Measurements from ENCODE around the gene MTCH1. TPM values are rescaled to one million over a fixed set of nuclear protein-coding genes. Genes with fewer than 3 reads are reported as not detected.

The MTCH1 gene
- polyA plus RNA-seq, 2 of the 4 experiments (the other 2 are of a cell fraction) = 65.4 to 112 TPM

DNA sequence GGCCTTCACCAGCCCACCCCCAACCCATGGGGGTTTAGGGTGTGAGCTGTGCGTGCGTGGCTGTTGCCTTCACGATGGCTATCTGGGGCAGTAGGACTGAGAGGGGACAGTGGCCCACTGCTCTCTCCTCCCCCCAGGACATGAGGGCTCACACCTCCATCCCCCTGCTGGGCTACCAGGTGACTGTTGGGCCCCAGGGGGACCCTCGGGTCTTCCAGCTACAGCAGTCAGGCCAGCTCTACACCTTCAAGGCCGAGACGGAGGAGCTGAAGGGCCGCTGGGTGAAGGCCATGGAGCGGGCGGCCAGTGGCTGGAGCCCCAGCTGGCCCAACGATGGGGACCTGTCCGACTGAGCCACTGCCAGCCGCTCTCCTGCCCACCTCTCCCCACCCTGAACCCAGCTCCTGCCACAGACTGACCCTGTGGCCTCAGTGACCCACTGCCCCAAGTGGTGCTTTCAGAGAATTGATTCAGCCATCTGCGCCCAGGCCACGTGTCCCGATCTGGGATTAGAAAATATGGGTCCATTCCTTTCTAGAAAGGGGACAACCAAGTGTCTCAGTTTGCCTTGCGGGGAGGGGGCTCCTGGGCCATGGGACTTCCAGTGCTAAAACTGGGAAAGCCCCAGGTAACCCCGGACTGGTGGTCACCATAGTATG is 41.9 kb upstream of the MTCH1 start:
- no peak for TF ChIP-seq MAX (IDR thresholded peaks at IDR 0.05)
- peaks cover 33% of the 10 kb centered on the region for H3K4me1 ChIP-seq
- ATAC-seq (no peak), FAIRE-seq (no peak), DNase-seq (ENCODE audit: low read depth in 1 of 2, low spot score in 1 of 2) (no peak)
- H3K4me3 ChIP-seq = no peak overlapping the region
- peak overlapping the region in 1 of 2 experiments; percentile 33; a peak in 1 of 6 replicates for H3K27ac ChIP-seq
- ChIA-PET POLR2A (no interaction called here), CTCF (interaction anchor here (0.9 to 20.1 kb wide), 6 partner anchors 7 to 177 kb away, joined by 3 to 546 read pairs (median 72); partner anchors contain the start of gene PIM1)
- WGBS (ENCODE audit: missing lambda C conversion rate) = 92% methylated on average over 9 of the region's 17 CpGs
- no peak overlapping the region for H3K4me2 ChIP-seq
- H3K9me3 ChIP-seq = 0 out of 3 replicates have a peak, but pooled peaks cover 5% of the 10 kb centered on the region

GRCh38 chr6:37027036-37027720 is 41.2 kb upstream of the MTCH1 start:
- Histone ChIP-seq H3K4me2 (no peak overlapping the region), H3K4me1 (peaks cover 35% of the 10 kb centered on the region), H3K4me3 (no peak overlapping the region), H3K27ac (peak overlapping the region in 1 of 2 experiments; percentile 35; a peak in 1 of 6 replicates), H3K9me3 (0 out of 3 replicates have a peak, but pooled peaks cover 5% of the 10 kb centered on the region)
- FAIRE-seq (no peak), DNase-seq (ENCODE audit: low read depth in 1 of 2, low spot score in 1 of 2) (no peak), ATAC-seq (no peak)
- TF ChIP-seq TFCP2L1 (CRISPR knock-in tag; IDR thresholded peaks at IDR 0.05) (no peak), FOSB (CRISPR knock-in tag; IDR thresholded peaks at IDR 0.05) (no peak), POLR2A (IDR thresholded peaks at IDR 0.05; ENCODE audit: low read length) (no peak), HOXB5 (CRISPR knock-in tag; IDR thresholded peaks at IDR 0.05) (no peak), E2F6 (IDR thresholded peaks at IDR 0.05; ENCODE audit: borderline replicate concordance, low read depth) (no peak), BHLHE40 (IDR thresholded peaks at IDR 0.05; ENCODE audit: low read depth, low read length) (no peak)
- ChIA-PET CTCF (interaction anchor here (0.6 to 20.1 kb wide), 5 partner anchors 6 to 178 kb away, joined by 4 to 546 read pairs (median 97); partner anchors contain the start of gene PIM1), POLR2A (no interaction called here)
- WGBS (ENCODE audit: missing lambda C conversion rate) = 78% methylated on average over 3 of the region's 15 CpGs

DNA sequence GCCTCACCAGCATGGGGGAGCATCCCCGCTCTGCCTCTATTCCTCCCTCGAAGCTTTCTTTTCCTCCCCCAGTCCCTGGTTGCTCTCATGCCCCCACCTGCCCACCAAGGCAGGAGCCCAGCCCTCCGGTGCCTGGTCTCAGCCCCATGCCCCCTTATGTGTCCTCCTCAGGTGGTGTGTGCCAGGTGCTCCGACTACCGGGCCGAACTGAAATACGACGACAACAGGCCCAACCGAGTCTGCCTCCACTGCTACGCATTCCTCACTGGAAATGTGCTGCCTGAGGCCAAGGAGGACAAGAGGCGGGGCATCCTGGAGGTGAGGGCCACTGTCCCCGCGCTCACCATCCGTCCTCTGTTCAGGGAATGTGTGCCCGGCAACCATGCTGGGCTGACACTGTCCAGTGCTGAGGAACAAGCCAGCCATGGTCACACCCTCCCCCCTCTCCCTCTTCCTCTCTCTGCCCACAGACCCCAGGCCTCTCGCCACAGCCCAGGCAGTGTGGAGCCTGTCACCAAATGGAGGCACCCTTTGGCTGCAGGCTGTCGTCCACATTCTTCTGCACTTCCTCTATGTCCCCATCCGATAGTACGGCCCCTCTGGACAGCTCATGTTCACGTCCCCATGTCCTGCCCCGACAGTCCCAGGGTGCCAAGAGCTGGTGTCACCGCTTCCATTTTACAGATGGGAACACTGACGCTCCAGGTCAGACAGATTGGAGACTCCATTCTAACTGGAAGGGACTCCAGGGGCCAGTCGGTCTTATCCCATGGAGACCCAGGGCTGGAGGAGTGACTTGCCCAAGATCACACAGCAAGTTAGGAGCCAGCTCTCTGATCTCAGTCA is 39.8 kb upstream of the MTCH1 start:
- TF ChIP-seq, protein P1, sequence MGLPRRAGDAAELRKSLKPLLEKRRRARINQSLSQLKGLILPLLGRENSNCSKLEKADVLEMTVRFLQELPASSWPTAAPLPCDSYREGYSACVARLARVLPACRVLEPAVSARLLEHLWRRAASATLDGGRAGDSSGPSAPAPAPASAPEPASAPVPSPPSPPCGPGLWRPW (IDR thresholded peaks at IDR 0.05) = no peak
- TF ChIP-seq JUNB (IDR thresholded peaks at IDR 0.05) (no peak), HOXB5 (CRISPR knock-in tag; IDR thresholded peaks at IDR 0.05) (no peak), TP53 (CRISPR knock-in tag; IDR thresholded peaks at IDR 0.05) (no peak), EHMT2 (IDR thresholded peaks at IDR 0.05; ENCODE audit: low read depth) (no peak), E2F6 (IDR thresholded peaks at IDR 0.05; ENCODE audit: borderline replicate concordance, low read depth) (no peak), CTCF (IDR thresholded peaks at IDR 0.05) (no peak), RNF2 (IDR thresholded peaks at IDR 0.05; ENCODE audit: borderline replicate concordance, low read depth) (no peak), FOSL2 (IDR thresholded peaks at IDR 0.05) (no peak), FOSL2 (CRISPR knock-in tag; IDR thresholded peaks at IDR 0.05) (no peak), FOSB (CRISPR knock-in tag; IDR thresholded peaks at IDR 0.05) (no peak)
- H3K9me3 ChIP-seq = 0 out of 3 replicates have a peak, but pooled peaks cover 4% of the 10 kb centered on the region
- H3K4me3 ChIP-seq = no peak overlapping the region
- CTCF ChIA-PET = interaction anchor here (0.5 to 20.1 kb wide), 8 partner anchors 5 to 179 kb away, joined by 3 to 546 read pairs (median 97); partner anchors contain the start of gene PIM1
- peaks cover 41% of the 10 kb centered on the region for H3K4me1 ChIP-seq
- H3K4me2 ChIP-seq = no peak overlapping the region
- POLR2A ChIA-PET = no interaction called here
- peak overlapping the region; percentile 72 to 87; a peak in 5 of 6 replicates for H3K27ac ChIP-seq
- FAIRE-seq (no peak), ATAC-seq (no peak), DNase-seq (ENCODE audit: low read depth in 1 of 2, low spot score in 1 of 2) (no peak)
- WGBS (ENCODE audit: missing lambda C conversion rate) = 90% methylated on average over 21 of the region's 24 CpGs

All from A549 (cell line).